Breast epithelium (tissue), 3 donors: ENCODE results near the gene KHNYN.

ENCODE experiments used
- POLR2A ChIP-seq: fragments of 450-650 bp; IDR thresholded peaks from one replicate; pipeline ENCODE4 v1.6.1; 2016; ENCODE audit warnings: antibody characterized with exemption, mild to moderate bottlenecking, moderate library complexity
- TF ChIP-seq, protein P1 (sequence below), 3 donors: fragments of 450-650 bp; IDR thresholded peaks; one replicate each; pipeline ENCODE4 v1.5.1; 2016 to 2017; ENCODE audit warnings: antibody characterized with exemption in 3 of 3, mild to moderate bottlenecking in 3 of 3, moderate library complexity in 3 of 3

DNA sequence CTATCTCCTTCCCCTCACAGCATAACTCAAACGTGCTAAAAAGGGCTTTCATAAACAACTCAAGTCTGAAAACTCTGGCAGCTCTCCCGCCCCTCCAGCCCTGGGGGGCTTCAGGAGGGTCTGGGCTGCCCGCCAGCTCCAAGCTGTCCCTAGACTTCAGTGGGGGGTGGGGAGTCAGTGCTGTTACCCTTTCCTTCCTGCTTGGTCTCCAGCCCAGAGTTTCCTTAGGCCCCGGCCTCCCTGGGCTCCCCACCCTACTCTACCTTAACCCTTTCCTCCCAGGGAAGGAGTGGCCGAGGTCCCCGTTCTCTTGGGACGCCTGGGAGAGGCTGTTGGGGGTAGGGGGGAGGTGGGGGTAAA, 31.5 kb upstream of the KHNYN start:
- TF ChIP-seq, protein P1, sequence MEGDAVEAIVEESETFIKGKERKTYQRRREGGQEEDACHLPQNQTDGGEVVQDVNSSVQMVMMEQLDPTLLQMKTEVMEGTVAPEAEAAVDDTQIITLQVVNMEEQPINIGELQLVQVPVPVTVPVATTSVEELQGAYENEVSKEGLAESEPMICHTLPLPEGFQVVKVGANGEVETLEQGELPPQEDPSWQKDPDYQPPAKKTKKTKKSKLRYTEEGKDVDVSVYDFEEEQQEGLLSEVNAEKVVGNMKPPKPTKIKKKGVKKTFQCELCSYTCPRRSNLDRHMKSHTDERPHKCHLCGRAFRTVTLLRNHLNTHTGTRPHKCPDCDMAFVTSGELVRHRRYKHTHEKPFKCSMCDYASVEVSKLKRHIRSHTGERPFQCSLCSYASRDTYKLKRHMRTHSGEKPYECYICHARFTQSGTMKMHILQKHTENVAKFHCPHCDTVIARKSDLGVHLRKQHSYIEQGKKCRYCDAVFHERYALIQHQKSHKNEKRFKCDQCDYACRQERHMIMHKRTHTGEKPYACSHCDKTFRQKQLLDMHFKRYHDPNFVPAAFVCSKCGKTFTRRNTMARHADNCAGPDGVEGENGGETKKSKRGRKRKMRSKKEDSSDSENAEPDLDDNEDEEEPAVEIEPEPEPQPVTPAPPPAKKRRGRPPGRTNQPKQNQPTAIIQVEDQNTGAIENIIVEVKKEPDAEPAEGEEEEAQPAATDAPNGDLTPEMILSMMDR (IDR thresholded peaks at IDR 0.05): no peak
- TF ChIP-seq POLR2A: no peak
